H9 (cell line): ENCODE results near the gene DNAJC18. TPM values are rescaled to one million over a fixed set of nuclear protein-coding genes. Genes with fewer than 3 reads are reported as not detected.

ENCODE experiments used
- DNase-seq: peaks from one replicate; pipeline ENCODE4 v3.0.0-alpha.2; 2017
- H2AFZ ChIP-seq: one replicate; pipeline ENCODE4 v1.6.1; 2013; ENCODE audit warnings: mild to moderate bottlenecking, low read length, control low read depth, moderate library complexity
- H2AK5ac ChIP-seq: 2 replicates; pipeline ENCODE4 v1.6.1; 2013; ENCODE audit warnings: low read length, control low read depth, mixed read lengths; ENCODE audit not compliant: insufficient read length
- H2BK120ac ChIP-seq: one replicate; pipeline ENCODE4 v1.6.1; 2013; ENCODE audit warnings: low read depth, mild to moderate bottlenecking, low read length, control low read depth, inconsistent platforms; ENCODE audit not compliant: poor library complexity, severe bottlenecking
- H2BK12ac ChIP-seq: 2 replicates; pipeline ENCODE4 v1.6.1; 2013; ENCODE audit warnings: low read length, control low read depth, mixed read lengths, low read depth; ENCODE audit not compliant: insufficient read length
- H2BK15ac ChIP-seq: 2 replicates; pipeline ENCODE4 v1.6.1; 2013; ENCODE audit warnings: low read depth, low read length, control low read depth
- H2BK20ac ChIP-seq: one replicate; pipeline ENCODE4 v1.6.1; 2013; ENCODE audit warnings: low read depth, mild to moderate bottlenecking, low read length, control low read depth, inconsistent platforms; ENCODE audit not compliant: poor library complexity, severe bottlenecking
- H2BK5ac ChIP-seq: 2 replicates; pipeline ENCODE4 v1.6.1; 2013; ENCODE audit warnings: low read length, control low read depth, mixed read lengths; ENCODE audit not compliant: insufficient read length
- H3K14ac ChIP-seq: 2 replicates; pipeline ENCODE4 v1.6.1; 2013; ENCODE audit warnings: low read length, control low read depth; ENCODE audit not compliant: insufficient read depth
- H3K18ac ChIP-seq: 2 replicates; pipeline ENCODE4 v1.6.1; 2013; ENCODE audit warnings: low read depth, mild to moderate bottlenecking, mixed read lengths, low read length, control low read depth; ENCODE audit not compliant: insufficient read length
- H3K23ac ChIP-seq: 2 replicates; pipeline ENCODE4 v1.6.1; 2013; ENCODE audit warnings: low read length, control low read depth, mixed read lengths, low read depth; ENCODE audit not compliant: insufficient read length
- H3K23me2 ChIP-seq: 2 replicates; pipeline ENCODE4 v1.6.1; 2013; ENCODE audit warnings: low read depth, mild to moderate bottlenecking, mixed read lengths, low read length, control low read depth; ENCODE audit not compliant: insufficient read length, poor library complexity, severe bottlenecking
- H3K27ac ChIP-seq: 2 replicates; pipeline ENCODE4 v1.5.1; 2013; ENCODE audit warnings: low read length, control low read depth, mixed read lengths, low read depth; ENCODE audit not compliant: insufficient read length
- H3K27me3 ChIP-seq: 2 replicates; pipeline ENCODE4 v1.6.1; 2013; ENCODE audit warnings: low read length, control low read depth, inconsistent platforms; ENCODE audit not compliant: insufficient read depth
- H3K4ac ChIP-seq: 2 replicates; pipeline ENCODE4 v1.6.1; 2013; ENCODE audit warnings: low read depth, mild to moderate bottlenecking, control low read depth, inconsistent platforms, low read length, moderate library complexity
- H3K4me1 ChIP-seq: 2 replicates; pipeline ENCODE4 v1.6.1; 2013; ENCODE audit warnings: low read length, control low read depth, inconsistent platforms; ENCODE audit not compliant: insufficient read depth
- H3K4me2 ChIP-seq: 2 replicates; pipeline ENCODE4 v1.6.1; 2013; ENCODE audit warnings: low read length, control low read depth, mixed read lengths; ENCODE audit not compliant: insufficient read length, insufficient read depth
- H3K56ac ChIP-seq: 2 replicates; pipeline ENCODE4 v1.6.1; 2013; ENCODE audit warnings: low read depth, mild to moderate bottlenecking, mixed read lengths, low read length, control low read depth; ENCODE audit not compliant: insufficient read length
- H3K79me1 ChIP-seq: 2 replicates; pipeline ENCODE4 v1.6.1; 2013; ENCODE audit warnings: low read depth, mild to moderate bottlenecking, moderate library complexity, low read length, control low read depth, inconsistent platforms; ENCODE audit not compliant: insufficient read depth, poor library complexity, severe bottlenecking
- H3K79me2 ChIP-seq: 2 replicates; pipeline ENCODE4 v1.6.1; 2013; ENCODE audit warnings: low read length, control low read depth, inconsistent platforms; ENCODE audit not compliant: insufficient read depth
- H3K9ac ChIP-seq: 2 replicates; pipeline ENCODE4 v1.6.1; 2013; ENCODE audit warnings: low read length, control low read depth, mixed read lengths; ENCODE audit not compliant: insufficient read length; ENCODE audit errors: extremely low read depth
- H3K9me3 ChIP-seq: one replicate; pipeline ENCODE4 v1.6.1; 2013; ENCODE audit warnings: low read depth, low read length, inconsistent platforms; ENCODE audit not compliant: control insufficient read depth
- H3T11ph ChIP-seq: one replicate; pipeline ENCODE4 v1.6.1; 2013; ENCODE audit warnings: mild to moderate bottlenecking, low read length, control low read depth, inconsistent platforms
- H4K20me1 ChIP-seq: one replicate; pipeline ENCODE4 v1.6.1; 2013; ENCODE audit not compliant: control insufficient read depth, insufficient read length, insufficient read depth
- H4K5ac ChIP-seq: 2 replicates; pipeline ENCODE4 v1.6.1; 2013; ENCODE audit warnings: low read depth, mild to moderate bottlenecking, mixed read lengths, low read length, control low read depth; ENCODE audit not compliant: insufficient read length
- H4K8ac ChIP-seq: replicated peaks from 2 replicates; pipeline ENCODE4 v1.6.1; 2013; ENCODE audit warnings: low read length, control low read depth, mixed read lengths, low read depth; ENCODE audit not compliant: insufficient read length
- H4K91ac ChIP-seq: 2 replicates; pipeline ENCODE4 v1.6.1; 2013; ENCODE audit warnings: low read depth, mild to moderate bottlenecking, moderate library complexity, mixed read lengths, low read length, control low read depth; ENCODE audit not compliant: insufficient read length
- H3K27ac Mint-ChIP-seq, 3 experiments: 2 replicates in 2 of 3; 3 replicates in 1 of 3; pipeline ENCODE4 v1.8.0; 2020 to 2021; ENCODE audit warnings: mixed read lengths in 3 of 3, mild to moderate bottlenecking in 1 of 3, moderate library complexity in 1 of 3
- H3K27me3 Mint-ChIP-seq: 2 replicates; pipeline ENCODE4 v1.8.0; 2021; ENCODE audit warnings: low read depth, mild to moderate bottlenecking, moderate library complexity, mixed read lengths
- H3K36me3 Mint-ChIP-seq, 3 experiments: 2 replicates in 2 of 3; 3 replicates in 1 of 3; pipeline ENCODE4 v1.8.0; 2020 to 2021; ENCODE audit warnings: low read depth in 3 of 3, mixed read lengths in 3 of 3; ENCODE audit not compliant: insufficient read depth in 1 of 3
- H3K4me1 Mint-ChIP-seq, 2 experiments: 2 replicates each; pipeline ENCODE4 v1.8.0; 2020; ENCODE audit warnings: mixed read lengths in 2 of 2
- H3K4me3 Mint-ChIP-seq, 2 experiments: 2 replicates in 1 of 2; 3 replicates in 1 of 2; pipeline ENCODE4 v1.8.0; 2020 to 2021; ENCODE audit warnings: mild to moderate bottlenecking in 2 of 2, mixed read lengths in 2 of 2, moderate library complexity in 1 of 2
- H3K9me3 Mint-ChIP-seq, 2 experiments: 2 replicates in 1 of 2; 3 replicates in 1 of 2; pipeline ENCODE4 v1.8.0; 2020; ENCODE audit warnings: mild to moderate bottlenecking in 2 of 2, mixed read lengths in 2 of 2, moderate library complexity in 1 of 2
- CTCF ChIP-seq: fragments of 200-600 bp; sonication (generic); conservative IDR thresholded peaks from 3 replicates; pipeline ENCODE4 v1.8.0; 2021; ENCODE audit warnings: antibody characterized with exemption, mild to moderate bottlenecking
- WGBS: extraction: QIAGEN DNeasy Blood & Tissue Kit; methylation state at CpG from one replicate; pipeline ENCODE4 v1.1.7; 2013; ENCODE audit warnings: missing lambda C conversion rate, low lambda C conversion rate, mixed read lengths; ENCODE audit not compliant: insufficient read length; ENCODE audit errors: extremely low coverage; 5-methylcytosine and 5-hydroxymethylcytosine counted together
- total RNA-seq: library from RNA; stranded (reverse); gene quantifications from 2 replicates; pipeline ENCODE4 v1.2.1, GENCODE V29; 2021

DNAJC18 gene
- total RNA-seq, 1 experiment from 2014 or later: 26.5 TPM

GRCh38 chr5:139473565-139473964, 34.2 kb upstream of the DNAJC18 start:
- no peak overlapping the region for H2AK5ac ChIP-seq
- peak overlapping the region; percentile 4; the same call in 1 of the 2 replicates for H3K14ac ChIP-seq
- H4K91ac ChIP-seq: no peak overlapping the region
- H3K23me2 ChIP-seq: no peaks in the 10 kb centered on the region
- peaks cover 5% of the 10 kb centered on the region; the same call in 1 of the 2 replicates for H3K4me1 ChIP-seq
- no peak overlapping the region for H3K4me2 ChIP-seq
- no peak overlapping the region for H2BK15ac ChIP-seq
- no peak overlapping the region for H2AFZ ChIP-seq
- H3K9me3 ChIP-seq: no peaks in the 10 kb centered on the region
- DNase-seq: no peak
- TF ChIP-seq CTCF: 0 out of 3 replicates have a peak, but pooled peaks have one; percentile 9
- no peak overlapping the region for H3K9ac ChIP-seq
- H2BK20ac ChIP-seq: no peak overlapping the region
- no peaks in the 10 kb centered on the region for H3K36me3 Mint-ChIP-seq
- no peak overlapping the region for H4K8ac ChIP-seq
- no CpG with 5 or more reads among the region's 2 CpGs for WGBS
- no peak overlapping the region for H3K4ac ChIP-seq
- no peak overlapping the region for H3K27ac ChIP-seq
- peak overlapping the region in 1 of 2 experiments; percentile 41; a peak in 2 of 5 replicates for H3K4me3 Mint-ChIP-seq
- no peaks in the 10 kb centered on the region; a peak in 1 of 5 replicates for H3K9me3 Mint-ChIP-seq
- H3K4me1 Mint-ChIP-seq: peaks cover 44 to 56% of the 10 kb centered on the region in 2 experiments
- H3K23ac ChIP-seq: no peak overlapping the region
- no peaks in the 10 kb centered on the region for H3K79me1 ChIP-seq
- H2BK5ac ChIP-seq: no peak overlapping the region
- no peaks in the 10 kb centered on the region for H3K79me2 ChIP-seq
- H2BK120ac ChIP-seq: no peak overlapping the region
- peaks cover 7% of the 10 kb centered on the region for H3K27me3 Mint-ChIP-seq
- H4K20me1 ChIP-seq: no peaks in the 10 kb centered on the region
- no peak overlapping the region for H3K18ac ChIP-seq
- no peak overlapping the region for H3K56ac ChIP-seq
- no peak overlapping the region for H2BK12ac ChIP-seq
- no peak overlapping the region for H3T11ph ChIP-seq
- no peak overlapping the region for H4K5ac ChIP-seq
- H3K27ac Mint-ChIP-seq: peak overlapping the region; percentile 93 to 95 (median 93); a peak in 6 of 7 replicates
- no peaks in the 10 kb centered on the region for H3K27me3 ChIP-seq
